Hematopoietic multipotent progenitor cell treated with erythropoietin and hydrocortisone succinate and interleukin-3 and kit ligand, for 4 days (in vitro differentiated cells): ENCODE data around the gene PHACTR4.
A peak's percentile ranks its signal among the peaks of the same experiment; 100 is the strongest.
"Not testable (repeated sequence)": the region's sequence is repeated elsewhere in the genome, so short reads cannot be mapped to it uniquely, and the experiment has no call there.

Source experiments
- DNase-seq: peaks from one replicate; pipeline ENCODE4 v3.0.0-alpha.2; 2015

PHACTR4 gene

GRCh38 chr1:28373450-28373849 lies 3.9 kb downstream of the PHACTR4 start:
- not testable (repeated sequence) for DNase-seq

GRCh38 chr1:28374297-28374696 lies 4.8 kb downstream of the PHACTR4 start:
- no peak for DNase-seq

- not testable (repeated sequence) for DNase-seq
Measured at GRCh38 chr1:28375598-28375997, 6.1 kb downstream of the PHACTR4 start.

- not testable (repeated sequence) for DNase-seq
Measured at GRCh38 chr1:28376195-28376594, 6.7 kb downstream of the PHACTR4 start.

GRCh38 chr1:28378906-28379305 lies 9.4 kb downstream of the PHACTR4 start:
- no peak for DNase-seq

GRCh38 chr1:28380394-28380793 lies 10.9 kb downstream of the PHACTR4 start:
- DNase-seq, result no peak

- not testable (repeated sequence) for DNase-seq
Measured at GRCh38 chr1:28383785-28384184, 14.2 kb downstream of the PHACTR4 start.

- DNase-seq, result peak; percentile 75
Measured at GRCh38 chr1:28392027-28392652, 22.6 kb downstream of the PHACTR4 start.

GRCh38 chr1:28394136-28394535 lies 24.6 kb downstream of the PHACTR4 start:
- DNase-seq, result no peak

- DNase-seq, result peak; percentile 88
Measured at GRCh38 chr1:28395181-28395580, 25.6 kb downstream of the PHACTR4 start.

- DNase-seq, result no peak
Measured at GRCh38 chr1:28401760-28402159, 32.2 kb downstream of the PHACTR4 start.

GRCh38 chr1:28409090-28409489 lies 39.5 kb downstream of the PHACTR4 start:
- DNase-seq, result no peak

GRCh38 chr1:28411656-28412055 lies 42.1 kb downstream of the PHACTR4 start:
- no peak for DNase-seq

GRCh38 chr1:28412731-28413130 lies 43.2 kb downstream of the PHACTR4 start:
- DNase-seq, result peak; percentile 70

- DNase-seq, result peak; percentile 69
Measured at GRCh38 chr1:28416509-28417194, 47.1 kb downstream of the PHACTR4 start.

- peak; percentile 94 for DNase-seq
Measured at GRCh38 chr1:28417441-28417922, 47.9 kb downstream of the PHACTR4 start.

GRCh38 chr1:28417926-28418637 lies 48.5 kb downstream of the PHACTR4 start:
- peak; percentile 46 for DNase-seq

GRCh38 chr1:28421744-28422143 lies 52.2 kb downstream of the PHACTR4 start:
- DNase-seq, result no peak

- DNase-seq, result no peak
Measured at GRCh38 chr1:28426831-28427230, 57.3 kb downstream of the PHACTR4 start.

- no peak for DNase-seq
Measured at GRCh38 chr1:28428012-28428411, 58.5 kb downstream of the PHACTR4 start.

GRCh38 chr1:28428990-28429520 lies 59.5 kb downstream of the PHACTR4 start:
- no peak for DNase-seq

- DNase-seq, result peak; percentile 43
Measured at GRCh38 chr1:28436211-28436769, 66.8 kb downstream of the PHACTR4 start.

GRCh38 chr1:28437264-28437923 lies 67.9 kb downstream of the PHACTR4 start:
- DNase-seq, result no peak
